Measurements from ENCODE around the gene GLTPD2.

Gene GLTPD2

DNA sequence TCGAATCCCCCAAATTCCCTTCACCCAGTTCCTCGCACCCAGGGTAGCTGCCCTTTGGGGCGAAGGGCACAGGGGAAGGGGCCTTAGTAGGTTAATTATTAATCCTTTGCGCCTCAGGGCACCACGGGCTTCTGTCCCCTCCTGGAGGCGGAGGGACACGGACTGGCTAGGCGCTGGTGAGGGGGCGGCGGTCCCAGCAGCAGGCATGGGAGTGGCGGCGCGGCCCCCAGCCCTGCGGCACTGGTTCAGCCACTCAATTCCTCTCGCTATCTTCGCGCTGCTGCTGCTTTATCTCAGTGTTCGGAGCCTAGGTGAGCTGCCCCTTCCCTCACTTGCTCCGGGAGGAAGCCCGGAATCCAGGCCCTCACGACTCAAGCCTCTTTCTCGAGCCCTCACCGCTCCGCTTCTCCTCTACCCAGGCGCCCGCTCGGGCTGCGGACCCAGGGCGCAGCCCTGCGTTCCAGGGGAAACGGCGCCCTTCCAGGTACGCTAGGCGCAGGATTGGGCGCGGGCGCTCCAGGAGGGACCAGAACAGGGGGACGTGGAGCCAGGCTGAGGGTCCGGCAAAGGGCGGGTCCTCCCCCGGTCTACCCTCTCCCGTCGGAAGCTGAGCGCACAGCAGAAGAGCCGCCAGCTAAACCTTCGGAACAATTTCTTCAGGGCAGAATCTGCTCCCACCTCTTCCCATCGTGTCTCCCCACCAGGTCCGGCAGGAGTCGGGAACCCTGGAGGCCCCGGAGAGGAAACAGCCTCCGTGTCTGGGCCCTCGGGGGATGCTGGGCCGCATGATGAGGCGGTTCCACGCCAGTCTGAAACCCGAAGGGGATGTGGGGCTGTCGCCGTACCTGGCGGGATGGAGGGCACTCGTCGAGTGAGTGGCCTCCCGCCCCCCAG is at the start of gene GLTPD2:
Gene GLTPD2, plus strand, starts transcription at position 158 of the 894 bp plus-strand sequence. Its CDS starts 48 bp downstream, at position 206.
- H3K27me3 ChIP-seq (ENCODE audit: control insufficient read depth, insufficient read depth, low read length), result no peaks in the 10 kb centered on the region
- H3K36me3 ChIP-seq (ENCODE audit: control insufficient read depth, insufficient read depth, low read length), result no peaks in the 10 kb centered on the region
- H3K4me3 ChIP-seq (ENCODE audit: low read length), result peak within 1 kb of the TSS; percentile 77
- H3K9ac ChIP-seq (ENCODE audit: low read length), result peak within 1 kb of the TSS; percentile 84
- H3K4me1 ChIP-seq (ENCODE audit: control insufficient read depth, insufficient read depth, low read length), result peaks cover 43% of the 10 kb centered on the region
- no peaks in the 10 kb centered on the region for H3K9me3 ChIP-seq (ENCODE audit: control insufficient read depth, low read length)

DNA sequence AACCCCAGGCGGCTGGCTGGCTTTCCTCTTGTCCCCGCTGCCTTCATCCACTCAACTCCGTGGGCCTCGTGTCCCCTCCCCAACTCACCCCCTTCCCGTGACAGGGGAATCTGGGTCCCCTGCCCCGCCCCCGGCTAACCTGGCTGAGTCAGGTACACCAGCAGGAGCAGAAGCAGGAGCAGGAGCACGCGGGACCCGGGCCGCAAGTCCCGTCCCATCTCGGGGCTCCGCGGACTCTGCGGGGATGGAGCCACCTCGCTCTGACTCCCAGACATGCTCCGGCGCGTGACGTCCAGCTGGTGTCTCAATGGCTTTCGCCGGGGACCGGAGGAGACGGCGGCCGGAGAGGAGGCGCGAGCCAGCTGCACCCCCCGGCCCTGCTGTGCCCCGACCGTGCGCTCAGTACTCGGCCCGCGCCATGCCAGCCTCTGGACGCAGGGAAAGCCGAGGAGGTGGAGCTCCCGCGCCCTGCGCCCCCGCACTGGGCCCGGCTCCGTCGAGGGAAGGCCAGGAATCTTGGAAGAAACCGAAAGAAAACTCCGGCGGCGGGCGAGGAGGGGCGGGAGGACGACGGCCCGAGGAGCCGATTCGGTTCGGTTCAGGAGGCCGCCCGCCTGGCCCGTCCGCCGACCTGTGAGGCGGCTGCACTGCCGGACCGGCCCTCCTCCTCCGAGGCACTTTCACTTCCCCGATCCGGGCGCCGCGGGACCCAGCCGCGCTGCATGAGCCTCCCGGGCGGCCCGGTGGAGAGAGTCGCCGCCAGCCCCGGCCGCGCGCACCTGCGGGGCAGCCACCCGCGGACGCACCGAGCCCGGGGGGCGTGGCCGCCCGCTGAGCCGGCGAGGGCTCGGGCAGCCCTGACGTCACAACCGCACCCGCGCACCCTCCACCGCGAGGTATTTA is 49.4 kb upstream of the GLTPD2 start, which contains the start of the genes CXCL16 and ZMYND15:
Gene CXCL16, minus strand, starts transcription at position 807 of the 903 bp plus-strand sequence. Its CDS starts 589 bp downstream, at position 218.
Gene ZMYND15, plus strand, starts transcription at position 712 of the 903 bp plus-strand sequence. CDS start 716 bp downstream, outside the sequence.
- peaks cover 8% of the 10 kb centered on the region for H3K27me3 ChIP-seq (ENCODE audit: control insufficient read depth, insufficient read depth, low read length)
- H3K9ac ChIP-seq (ENCODE audit: low read length), result peak within 1 kb of the TSS; percentile 92
- H3K4me1 ChIP-seq (ENCODE audit: control insufficient read depth, insufficient read depth, low read length), result peaks cover 9% of the 10 kb centered on the region

DNA sequence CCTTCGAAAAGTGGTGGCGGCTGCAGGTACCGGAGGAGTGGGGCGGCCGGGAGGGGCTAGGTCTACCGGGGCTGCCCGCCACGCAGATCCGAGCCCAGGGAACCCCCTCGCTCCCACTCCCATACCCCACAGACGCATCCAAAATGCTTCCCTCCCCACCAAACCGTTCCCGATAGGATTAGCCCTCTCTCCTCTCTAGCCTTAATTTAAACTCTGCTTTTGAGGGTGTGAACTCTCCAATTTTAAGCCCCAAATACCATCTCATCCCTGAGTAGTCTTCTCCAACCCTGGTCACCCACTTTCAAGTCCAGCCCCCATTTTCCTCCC is 48.8 kb upstream of the GLTPD2 start:
- Histone ChIP-seq H3K4me1 (ENCODE audit: control insufficient read depth, insufficient read depth, low read length) (peaks cover 10% of the 10 kb centered on the region), H3K9ac (ENCODE audit: low read length) (peak overlapping the region; percentile 92), H3K27me3 (ENCODE audit: control insufficient read depth, insufficient read depth, low read length) (peaks cover 12% of the 10 kb centered on the region), H3K9me3 (ENCODE audit: control insufficient read depth, low read length) (no peaks in the 10 kb centered on the region), H3K36me3 (ENCODE audit: control insufficient read depth, insufficient read depth, low read length) (no peaks in the 10 kb centered on the region), H3K4me3 (ENCODE audit: low read length) (peak overlapping the region; percentile 57)

More for the DNA sequence above, 49.4 kb upstream of the GLTPD2 start, which contains the start of the genes CXCL16 and ZMYND15:
- Histone ChIP-seq H3K9me3 (ENCODE audit: control insufficient read depth, low read length) (no peaks in the 10 kb centered on the region), H3K4me3 (ENCODE audit: low read length) (peak within 1 kb of the TSS; percentile 57), H3K36me3 (ENCODE audit: control insufficient read depth, insufficient read depth, low read length) (peaks cover 6% of the 10 kb centered on the region)

DNA sequence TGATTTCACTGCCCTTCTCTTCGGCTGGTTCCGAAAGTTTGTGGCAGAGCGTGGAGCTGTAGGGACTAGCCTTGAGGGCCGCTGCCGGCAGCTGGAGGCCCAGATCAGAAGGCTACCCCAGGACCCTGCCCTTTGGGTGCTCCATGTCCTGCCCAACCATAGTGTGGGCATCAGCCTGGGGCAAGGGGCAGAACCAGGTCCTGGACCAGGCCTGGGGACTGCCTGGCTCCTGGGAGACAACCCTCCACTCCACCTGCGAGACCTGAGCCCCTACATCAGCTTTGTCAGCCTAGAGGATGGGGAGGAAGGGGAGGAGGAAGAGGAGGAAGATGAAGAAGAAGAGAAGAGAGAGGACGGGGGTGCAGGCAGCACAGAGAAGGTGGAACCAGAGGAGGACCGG is 48.2 kb upstream of the GLTPD2 start:
- H3K4me3 ChIP-seq (ENCODE audit: low read length), result no peak overlapping the region

DNA sequence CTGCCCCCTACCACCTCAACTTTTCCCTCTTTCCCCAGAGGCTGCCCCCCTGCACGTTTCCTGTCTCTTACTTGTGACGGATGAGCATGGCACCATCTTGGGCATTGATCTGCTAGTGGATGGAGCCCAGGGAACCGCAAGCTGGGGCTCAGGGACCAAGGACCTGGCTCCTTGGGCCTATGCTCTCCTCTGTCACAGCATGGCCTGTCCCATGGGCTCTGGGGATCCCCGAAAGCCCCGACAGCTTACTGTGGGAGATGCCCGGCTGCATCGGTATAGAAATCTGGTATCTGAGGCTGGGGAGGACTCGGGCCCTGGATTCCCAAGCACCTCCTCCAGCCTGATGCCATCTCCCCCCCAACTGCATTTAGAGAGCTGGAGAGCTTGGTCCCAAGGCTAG is 47.2 kb upstream of the GLTPD2 start:
- no peaks in the 10 kb centered on the region for H3K36me3 ChIP-seq (ENCODE audit: control insufficient read depth, insufficient read depth, low read length)
- H3K4me1 ChIP-seq (ENCODE audit: control insufficient read depth, insufficient read depth, low read length), result peaks cover 14% of the 10 kb centered on the region
- H3K9ac ChIP-seq (ENCODE audit: low read length), result no peak overlapping the region
- H3K27me3 ChIP-seq (ENCODE audit: control insufficient read depth, insufficient read depth, low read length), result peaks cover 16% of the 10 kb centered on the region
- H3K9me3 ChIP-seq (ENCODE audit: control insufficient read depth, low read length), result no peaks in the 10 kb centered on the region
- no peak overlapping the region for H3K4me3 ChIP-seq (ENCODE audit: low read length)

More for the DNA sequence above, 48.2 kb upstream of the GLTPD2 start:
- H3K27me3 ChIP-seq (ENCODE audit: control insufficient read depth, insufficient read depth, low read length), result peaks cover 16% of the 10 kb centered on the region
- peak overlapping the region; percentile 92 for H3K9ac ChIP-seq (ENCODE audit: low read length)
- H3K36me3 ChIP-seq (ENCODE audit: control insufficient read depth, insufficient read depth, low read length), result no peaks in the 10 kb centered on the region
- peaks cover 14% of the 10 kb centered on the region for H3K4me1 ChIP-seq (ENCODE audit: control insufficient read depth, insufficient read depth, low read length)
- no peaks in the 10 kb centered on the region for H3K9me3 ChIP-seq (ENCODE audit: control insufficient read depth, low read length)

DNA sequence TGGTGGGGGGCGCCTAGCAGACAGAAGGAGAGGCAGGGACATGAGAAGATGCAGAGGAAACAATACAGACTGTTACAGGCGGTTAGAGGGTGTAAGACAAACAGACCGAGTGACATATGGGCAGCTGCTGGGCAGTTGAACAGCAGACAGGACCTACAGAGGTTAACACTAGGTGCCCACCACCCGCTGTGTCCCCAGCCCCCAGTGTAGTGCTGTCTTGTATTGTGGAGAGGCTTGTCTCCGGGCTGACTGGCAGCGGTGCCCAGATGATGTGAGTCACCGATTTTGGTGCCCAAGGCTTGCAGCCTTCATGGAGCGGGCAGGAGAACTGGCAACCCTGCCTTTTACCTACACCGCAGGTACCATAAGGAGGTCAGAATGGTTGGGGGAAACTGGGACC is 46.6 kb upstream of the GLTPD2 start:
- Histone ChIP-seq H3K36me3 (ENCODE audit: control insufficient read depth, insufficient read depth, low read length) (no peaks in the 10 kb centered on the region), H3K4me1 (ENCODE audit: control insufficient read depth, insufficient read depth, low read length) (peaks cover 14% of the 10 kb centered on the region), H3K9ac (ENCODE audit: low read length) (no peak overlapping the region), H3K27me3 (ENCODE audit: control insufficient read depth, insufficient read depth, low read length) (peaks cover 16% of the 10 kb centered on the region), H3K4me3 (ENCODE audit: low read length) (no peak overlapping the region), H3K9me3 (ENCODE audit: control insufficient read depth, low read length) (no peaks in the 10 kb centered on the region)

DNA sequence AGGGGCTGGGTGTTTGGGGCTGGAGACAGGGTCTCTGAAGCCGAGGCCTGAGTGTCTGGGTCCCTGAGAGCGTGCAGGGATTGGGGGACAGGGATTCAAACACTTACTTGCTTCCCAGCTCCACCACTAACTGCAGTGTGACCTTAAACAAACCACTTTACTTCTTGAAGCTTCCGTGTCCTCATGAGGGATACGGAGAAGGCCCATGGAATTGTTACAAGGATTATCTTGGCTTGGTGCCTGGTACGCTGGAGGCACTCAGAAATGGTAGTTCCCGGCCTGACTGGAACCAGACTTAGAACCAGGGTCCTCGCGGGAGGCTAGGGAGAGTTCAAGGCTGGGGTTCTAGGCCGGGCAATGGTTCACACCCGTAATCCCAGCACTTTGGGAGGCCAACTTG is 46.1 kb upstream of the GLTPD2 start:
- H3K27me3 ChIP-seq (ENCODE audit: control insufficient read depth, insufficient read depth, low read length), result peaks cover 16% of the 10 kb centered on the region
- no peak overlapping the region for H3K9ac ChIP-seq (ENCODE audit: low read length)
- H3K4me1 ChIP-seq (ENCODE audit: control insufficient read depth, insufficient read depth, low read length), result peaks cover 14% of the 10 kb centered on the region

DNA sequence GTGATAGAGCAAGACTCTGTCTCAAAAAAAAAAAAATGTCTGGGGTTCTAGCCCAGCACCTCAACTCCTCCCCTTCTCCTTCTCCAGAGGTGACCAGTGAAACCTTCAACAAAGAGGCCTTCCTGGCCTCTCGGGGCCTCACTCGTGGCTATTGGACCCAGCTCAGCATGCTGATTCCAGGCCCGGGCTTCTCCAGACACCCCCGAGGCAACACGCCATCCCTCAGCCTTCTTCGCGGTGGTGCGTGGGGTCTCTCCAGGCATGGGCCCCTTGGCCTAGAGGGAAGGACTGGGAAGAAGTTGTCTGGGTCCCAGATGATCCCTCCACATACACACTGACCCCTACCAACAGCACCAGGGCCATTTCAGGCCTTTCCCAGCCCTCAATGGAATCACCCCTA is 45.5 kb upstream of the GLTPD2 start:
- Histone ChIP-seq H3K4me1 (ENCODE audit: control insufficient read depth, insufficient read depth, low read length) (peaks cover 14% of the 10 kb centered on the region), H3K27me3 (ENCODE audit: control insufficient read depth, insufficient read depth, low read length) (peaks cover 16% of the 10 kb centered on the region), H3K9me3 (ENCODE audit: control insufficient read depth, low read length) (no peaks in the 10 kb centered on the region), H3K9ac (ENCODE audit: low read length) (no peak overlapping the region), H3K4me3 (ENCODE audit: low read length) (no peak overlapping the region), H3K36me3 (ENCODE audit: control insufficient read depth, insufficient read depth, low read length) (no peaks in the 10 kb centered on the region)

More for the DNA sequence above, 46.1 kb upstream of the GLTPD2 start:
- Histone ChIP-seq H3K36me3 (ENCODE audit: control insufficient read depth, insufficient read depth, low read length) (no peaks in the 10 kb centered on the region), H3K4me3 (ENCODE audit: low read length) (no peak overlapping the region), H3K9me3 (ENCODE audit: control insufficient read depth, low read length) (no peaks in the 10 kb centered on the region)

DNA sequence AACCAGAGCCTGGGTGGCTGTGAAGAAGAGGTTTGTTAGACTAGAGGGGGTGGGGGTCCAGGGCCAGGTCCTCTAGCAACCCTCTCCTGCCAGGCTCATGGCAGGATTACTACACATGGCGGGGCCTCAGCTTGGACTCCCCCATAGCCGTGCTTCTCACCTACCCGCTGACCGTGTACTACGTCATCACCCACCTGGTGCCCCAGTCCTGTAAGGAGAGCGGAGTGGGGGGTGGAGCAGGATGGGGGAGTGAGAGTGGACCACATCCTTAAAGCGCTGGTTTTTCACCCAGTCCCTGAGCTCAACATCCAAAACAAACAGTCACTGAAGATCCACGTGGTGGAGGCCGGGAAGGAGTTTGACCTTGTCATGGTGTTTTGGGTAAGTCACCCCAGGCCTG is 44.9 kb upstream of the GLTPD2 start:
- Histone ChIP-seq H3K9me3 (ENCODE audit: control insufficient read depth, low read length) (no peaks in the 10 kb centered on the region), H3K4me1 (ENCODE audit: control insufficient read depth, insufficient read depth, low read length) (peaks cover 7% of the 10 kb centered on the region), H3K36me3 (ENCODE audit: control insufficient read depth, insufficient read depth, low read length) (no peaks in the 10 kb centered on the region), H3K27me3 (ENCODE audit: control insufficient read depth, insufficient read depth, low read length) (peaks cover 21% of the 10 kb centered on the region), H3K4me3 (ENCODE audit: low read length) (no peak overlapping the region), H3K9ac (ENCODE audit: low read length) (no peak overlapping the region)

DNA sequence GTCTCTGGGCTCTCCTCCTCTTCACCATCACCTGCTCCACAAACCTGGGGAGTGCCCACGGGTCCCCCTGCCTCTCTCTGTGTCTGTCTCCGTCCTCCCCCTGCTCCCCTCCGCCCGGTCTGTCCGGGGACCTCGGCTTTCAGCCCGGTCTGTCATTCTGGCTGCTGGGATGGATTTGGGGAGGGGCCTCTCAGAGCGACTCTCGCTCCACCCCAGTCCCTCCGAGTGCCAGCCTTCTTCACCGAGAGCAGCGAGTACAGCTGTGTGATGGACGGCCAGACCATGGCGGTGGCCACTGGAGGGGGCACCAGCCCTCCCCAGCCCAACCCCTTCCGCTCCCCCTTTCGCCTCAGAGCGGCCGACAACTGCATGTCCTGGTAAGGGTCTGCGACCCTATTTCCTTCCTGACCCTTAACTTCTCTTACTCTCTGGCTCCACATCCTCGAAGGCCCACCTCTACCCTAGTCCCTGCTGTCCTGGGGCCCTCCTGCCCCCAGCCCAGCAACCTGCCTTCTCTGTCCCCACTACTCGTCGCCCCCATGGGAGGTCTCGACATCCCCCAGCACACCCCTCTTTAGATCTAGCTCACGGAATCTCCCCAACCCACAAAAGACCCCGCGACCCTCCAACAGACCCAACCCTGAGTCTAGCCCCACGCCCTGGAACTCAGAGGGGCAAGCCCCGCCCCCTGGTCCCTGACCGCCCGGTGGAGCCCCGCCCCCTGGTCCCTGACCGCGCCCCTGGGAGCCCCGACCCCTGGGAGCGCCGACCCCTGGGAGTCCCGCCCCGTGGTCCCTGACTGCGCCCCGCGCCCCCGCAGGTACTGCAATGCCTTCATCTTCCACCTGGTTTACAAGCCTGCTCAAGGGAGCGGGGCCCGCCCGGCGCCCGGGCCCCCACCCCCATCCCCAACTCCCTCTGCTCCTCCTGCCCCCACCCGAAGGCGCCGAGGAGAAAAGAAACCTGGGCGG is 43.5 kb upstream of the GLTPD2 start:
- H3K9me3 ChIP-seq (ENCODE audit: control insufficient read depth, low read length), result no peaks in the 10 kb centered on the region
- H3K9ac ChIP-seq (ENCODE audit: low read length), result no peak overlapping the region
- no peak overlapping the region for H3K4me3 ChIP-seq (ENCODE audit: low read length)
- peaks cover 5% of the 10 kb centered on the region for H3K4me1 ChIP-seq (ENCODE audit: control insufficient read depth, insufficient read depth, low read length)
- H3K27me3 ChIP-seq (ENCODE audit: control insufficient read depth, insufficient read depth, low read length), result peaks cover 23% of the 10 kb centered on the region
- H3K36me3 ChIP-seq (ENCODE audit: control insufficient read depth, insufficient read depth, low read length), result no peaks in the 10 kb centered on the region

DNA sequence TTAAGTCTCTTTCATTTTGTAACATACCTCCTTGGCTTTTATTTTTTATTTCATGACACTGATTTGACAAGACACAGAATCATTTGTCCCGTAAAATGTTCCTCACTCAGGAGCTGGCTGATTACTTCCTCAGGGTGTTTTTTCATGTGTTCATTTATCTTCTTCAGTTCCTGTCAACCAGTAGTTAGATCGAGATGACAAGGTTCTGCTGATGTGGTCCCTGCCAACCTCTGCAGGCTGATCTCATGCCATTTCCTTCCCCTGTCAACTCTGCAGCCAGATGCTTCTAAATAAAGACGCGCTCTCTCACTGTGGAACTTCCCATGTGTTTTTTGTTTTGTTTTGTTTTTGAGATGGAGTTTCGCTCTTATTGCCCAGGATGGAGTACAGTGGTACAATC is 40.9 kb upstream of the GLTPD2 start:
- H3K27me3 ChIP-seq (ENCODE audit: control insufficient read depth, insufficient read depth, low read length), result peaks cover 23% of the 10 kb centered on the region
- peaks cover 5% of the 10 kb centered on the region for H3K4me1 ChIP-seq (ENCODE audit: control insufficient read depth, insufficient read depth, low read length)
- no peak overlapping the region for H3K4me3 ChIP-seq (ENCODE audit: low read length)
- no peak overlapping the region for H3K9ac ChIP-seq (ENCODE audit: low read length)
- H3K9me3 ChIP-seq (ENCODE audit: control insufficient read depth, low read length), result no peaks in the 10 kb centered on the region
- H3K36me3 ChIP-seq (ENCODE audit: control insufficient read depth, insufficient read depth, low read length), result no peaks in the 10 kb centered on the region
